Neural crest cell (in vitro differentiated cells): ENCODE results near the gene CHRNA4. TPM values are rescaled to one million over a fixed set of nuclear protein-coding genes. Genes with fewer than 3 reads are reported as not detected.

ENCODE experiments used
- DNase-seq: peaks from one replicate; pipeline ENCODE4 v3.0.0; 2021; ENCODE audit warnings: low read depth, mixed read lengths, low spot score
- H3K27ac Mint-ChIP-seq: one replicate; pipeline ENCODE4 v1.8.0; 2021; ENCODE audit warnings: mild to moderate bottlenecking, mixed read lengths; ENCODE audit not compliant: unreplicated experiment
- H3K27me3 Mint-ChIP-seq: 2 replicates; pipeline ENCODE4 v1.8.0; 2021; ENCODE audit warnings: low read depth, mild to moderate bottlenecking, mixed read lengths
- H3K36me3 Mint-ChIP-seq: 2 replicates; pipeline ENCODE4 v1.8.0; 2021; ENCODE audit warnings: low read depth, mild to moderate bottlenecking, mixed read lengths
- H3K4me1 Mint-ChIP-seq: 2 replicates; pipeline ENCODE4 v1.8.0; 2021; ENCODE audit warnings: mixed read lengths
- H3K4me3 Mint-ChIP-seq: one replicate; pipeline ENCODE4 v1.8.0; 2021; ENCODE audit warnings: mild to moderate bottlenecking, mixed read lengths
- H3K9me3 Mint-ChIP-seq: 2 replicates; pipeline ENCODE4 v1.8.0; 2021; ENCODE audit warnings: mixed read lengths
- CTCF ChIP-seq: fragments of 200-600 bp; sonication (generic); conservative IDR thresholded peaks from 2 replicates; pipeline ENCODE4 v1.5.0; 2021; ENCODE audit warnings: antibody characterized with exemption, mild to moderate bottlenecking
- total RNA-seq: library from RNA; stranded (reverse); gene quantifications from 2 replicates; pipeline ENCODE4 v1.2.1, GENCODE V29; 2021

The CHRNA4 gene
- total RNA-seq, 1 donor from 2014 or later = 5.4 TPM

GRCh38 chr20:63394920-63395455 lies 33.8 kb upstream of the CHRNA4 start:
- TF ChIP-seq CTCF = no peak
- Mint-ChIP-seq H3K4me1 (peaks cover 9% of the 10 kb centered on the region), H3K9me3 (no peaks in the 10 kb centered on the region), H3K36me3 (no peaks in the 10 kb centered on the region), H3K4me3 (no peak overlapping the region), H3K27ac (no peak overlapping the region), H3K27me3 (peaks cover 9% of the 10 kb centered on the region)
- no peak for DNase-seq

GRCh38 chr20:63394069-63394919 lies 33.1 kb upstream of the CHRNA4 start:
- DNase-seq = no peak
- H3K9me3 Mint-ChIP-seq = no peaks in the 10 kb centered on the region
- H3K27me3 Mint-ChIP-seq = peaks cover 9% of the 10 kb centered on the region
- H3K4me3 Mint-ChIP-seq = peak overlapping the region; percentile 12
- peaks cover 9% of the 10 kb centered on the region for H3K4me1 Mint-ChIP-seq
- H3K27ac Mint-ChIP-seq = no peak overlapping the region
- no peak for TF ChIP-seq CTCF
- H3K36me3 Mint-ChIP-seq = no peaks in the 10 kb centered on the region

GRCh38 chr20:63393566-63393965 lies 32.4 kb upstream of the CHRNA4 start:
- H3K27me3 Mint-ChIP-seq = peaks cover 11% of the 10 kb centered on the region
- peaks cover 9% of the 10 kb centered on the region for H3K4me1 Mint-ChIP-seq
- no peak for TF ChIP-seq CTCF
- H3K9me3 Mint-ChIP-seq = no peaks in the 10 kb centered on the region
- no peak for DNase-seq
- H3K4me3 Mint-ChIP-seq = no peak overlapping the region
- no peak overlapping the region for H3K27ac Mint-ChIP-seq
- H3K36me3 Mint-ChIP-seq = no peaks in the 10 kb centered on the region

- Mint-ChIP-seq H3K27ac (no peak overlapping the region), H3K4me1 (peaks cover 9% of the 10 kb centered on the region), H3K27me3 (peaks cover 15% of the 10 kb centered on the region), H3K36me3 (peaks cover 4% of the 10 kb centered on the region), H3K9me3 (peaks cover 4% of the 10 kb centered on the region), H3K4me3 (no peak overlapping the region)
- no peak for DNase-seq
- TF ChIP-seq CTCF = no peak
Measured at GRCh38 chr20:63392465-63393365, 31.6 kb upstream of the CHRNA4 start.

GRCh38 chr20:63387917-63388316 lies 26.8 kb upstream of the CHRNA4 start:
- Mint-ChIP-seq H3K27ac (no peak overlapping the region), H3K9me3 (peaks cover 18% of the 10 kb centered on the region)

More at GRCh38 chr20:63387917-63388316, 26.8 kb upstream of the CHRNA4 start:
- H3K4me1 Mint-ChIP-seq = no peaks in the 10 kb centered on the region
- peaks cover 6% of the 10 kb centered on the region for H3K27me3 Mint-ChIP-seq
- TF ChIP-seq CTCF = no peak
- DNase-seq = no peak
- peaks cover 9% of the 10 kb centered on the region for H3K36me3 Mint-ChIP-seq
- H3K4me3 Mint-ChIP-seq = no peak overlapping the region
